ENCODE data around the gene TNIP2.

- no peak for TF ChIP-seq CTCF (IDR thresholded peaks at IDR 0.05)
- TF ChIP-seq EP300 (IDR thresholded peaks at IDR 0.05), result no peak
These were observed 30.8 kb downstream of the TNIP2 start for GRCh38 chr4:2725380-2725779.

Data from ovary (tissue), 3 donors.